ENCODE data around the gene HIPK3.
"Not testable (repeated sequence)": the region's sequence is repeated elsewhere in the genome, so short reads cannot be mapped to it uniquely, and the experiment has no call there.

Gene HIPK3

GRCh38 chr11:33258631-33259205 is 1.5 kb downstream of the HIPK3 start:
- in situ Hi-C loops (cut with MboI; ENCODE audit: low sequenced_read_pairs), result no loop called here

- in situ Hi-C loops (cut with MboI; ENCODE audit: low sequenced_read_pairs), result no loop called here
Observed at GRCh38 chr11:33259869-33260268, 2.7 kb downstream of the HIPK3 start.

GRCh38 chr11:33261350-33261749 is 4.2 kb downstream of the HIPK3 start:
- in situ Hi-C loops (cut with MboI; ENCODE audit: low sequenced_read_pairs), result not testable (repeated sequence)

GRCh38 chr11:33262011-33262645 is 4.9 kb downstream of the HIPK3 start:
- in situ Hi-C loops (cut with MboI; ENCODE audit: low sequenced_read_pairs), result no loop called here

- in situ Hi-C loops (cut with MboI; ENCODE audit: low sequenced_read_pairs), result no loop called here
Observed at GRCh38 chr11:33263549-33263948, 6.4 kb downstream of the HIPK3 start.

GRCh38 chr11:33264926-33265325 is 7.7 kb downstream of the HIPK3 start:
- in situ Hi-C loops (cut with MboI; ENCODE audit: low sequenced_read_pairs), result no loop called here

- in situ Hi-C loops (cut with MboI; ENCODE audit: low sequenced_read_pairs), result no loop called here
Observed at GRCh38 chr11:33266393-33267215, 9.4 kb downstream of the HIPK3 start.

GRCh38 chr11:33268945-33269540 is 11.9 kb downstream of the HIPK3 start:
- in situ Hi-C loops (cut with MboI; ENCODE audit: low sequenced_read_pairs), result no loop called here

- in situ Hi-C loops (cut with MboI; ENCODE audit: low sequenced_read_pairs), result no loop called here
Observed at GRCh38 chr11:33269822-33270221, 12.6 kb downstream of the HIPK3 start.

GRCh38 chr11:33271059-33271458 is 13.9 kb downstream of the HIPK3 start:
- in situ Hi-C loops (cut with MboI; ENCODE audit: low sequenced_read_pairs), result no loop called here

GRCh38 chr11:33272338-33273107 is 15.3 kb downstream of the HIPK3 start:
- in situ Hi-C loops (cut with MboI; ENCODE audit: low sequenced_read_pairs), result no loop called here

- in situ Hi-C loops (cut with MboI; ENCODE audit: low sequenced_read_pairs), result no loop called here
Observed at GRCh38 chr11:33273656-33274055, 16.5 kb downstream of the HIPK3 start.

- in situ Hi-C loops (cut with MboI; ENCODE audit: low sequenced_read_pairs), result no loop called here
Observed at GRCh38 chr11:33280411-33280810, 23.2 kb downstream of the HIPK3 start.

- in situ Hi-C loops (cut with MboI; ENCODE audit: low sequenced_read_pairs), result no loop called here
Observed at GRCh38 chr11:33281758-33282157, 24.6 kb downstream of the HIPK3 start.

- in situ Hi-C loops (cut with MboI; ENCODE audit: low sequenced_read_pairs), result no loop called here
Observed at GRCh38 chr11:33284818-33285217, 27.6 kb downstream of the HIPK3 start.

GRCh38 chr11:33290319-33290718 is 33.1 kb downstream of the HIPK3 start:
- in situ Hi-C loops (cut with MboI; ENCODE audit: low sequenced_read_pairs), result no loop called here

- in situ Hi-C loops (cut with MboI; ENCODE audit: low sequenced_read_pairs), result no loop called here
Observed at GRCh38 chr11:33291004-33291777, 34.0 kb downstream of the HIPK3 start.

GRCh38 chr11:33292311-33292710 is 35.1 kb downstream of the HIPK3 start:
- in situ Hi-C loops (cut with MboI; ENCODE audit: low sequenced_read_pairs), result no loop called here

- in situ Hi-C loops (cut with MboI; ENCODE audit: low sequenced_read_pairs), result no loop called here
Observed at GRCh38 chr11:33294224-33294623, 37.0 kb downstream of the HIPK3 start.

- in situ Hi-C loops (cut with MboI; ENCODE audit: low sequenced_read_pairs), result no loop called here
Observed at GRCh38 chr11:33294797-33295196, 37.6 kb downstream of the HIPK3 start.
